HepG2 (cell line): Measurements from ENCODE around the gene RABL2A. TPM values are rescaled to one million over a fixed set of nuclear protein-coding genes. Genes with fewer than 3 reads are reported as not detected.
"Not testable (repeated sequence)": the region's sequence is repeated elsewhere in the genome, so short reads cannot be mapped to it uniquely, and the experiment has no call there.

Experiments used
- CBFB ChIP-seq: sonication (generic); formaldehyde crosslinking; IDR thresholded peaks from 2 replicates; pipeline ENCODE4 v1.4.0; 2020; ENCODE audit warnings: missing genetic modification reagents
- CENPT ChIP-seq: sonication (generic); formaldehyde crosslinking; IDR thresholded peaks from 2 replicates; pipeline ENCODE4 v1.8.0; 2022; ENCODE audit warnings: low read depth, mild to moderate bottlenecking, moderate library complexity, missing genetic modification reagents
- DR1 ChIP-seq: sonication (generic); formaldehyde crosslinking; IDR thresholded peaks from 2 replicates; pipeline ENCODE4 v1.8.0; 2021; ENCODE audit warnings: mild to moderate bottlenecking, missing genetic modification reagents, inconsistent platforms
- FOSL2 ChIP-seq: sonication (generic); formaldehyde crosslinking; IDR thresholded peaks from 2 replicates; pipeline ENCODE4 v1.4.0; 2020; ENCODE audit warnings: missing genetic modification reagents
- FOXC1 ChIP-seq: sonication (generic); formaldehyde crosslinking; IDR thresholded peaks from 2 replicates; pipeline ENCODE4 v1.8.0; 2022; ENCODE audit warnings: mild to moderate bottlenecking, missing genetic modification reagents, borderline replicate concordance
- FOXO1 ChIP-seq: sonication (generic); formaldehyde crosslinking; IDR thresholded peaks from 2 replicates; pipeline ENCODE4 v1.4.0; 2020; ENCODE audit warnings: missing genetic modification reagents
- KDM3A ChIP-seq: IDR thresholded peaks from 2 replicates; pipeline ENCODE4 v1.6.1; 2018; ENCODE audit warnings: low read depth, missing compliant biosample characterization
- MEF2D ChIP-seq: sonication (generic); formaldehyde crosslinking; IDR thresholded peaks from 2 replicates; pipeline ENCODE4 v1.5.1; 2020; ENCODE audit warnings: mild to moderate bottlenecking, missing genetic modification reagents
- MIXL1 ChIP-seq: IDR thresholded peaks from 2 replicates; pipeline ENCODE4 v1.6.1; 2016
- NPAS2 ChIP-seq: sonication (generic); formaldehyde crosslinking; IDR thresholded peaks from 2 replicates; pipeline ENCODE4 v1.8.0; 2022; ENCODE audit warnings: mild to moderate bottlenecking, missing genetic modification reagents, borderline replicate concordance
- NR2F6 ChIP-seq, 2 experiments: IDR thresholded peaks; 2 replicates each; pipeline ENCODE4 v1.6.1; 2016; ENCODE audit warnings: antibody characterized with exemption in 1 of 2, mild to moderate bottlenecking in 1 of 2
- PITX1 ChIP-seq: sonication (generic); formaldehyde crosslinking; IDR thresholded peaks from 2 replicates; pipeline ENCODE4 v1.5.1; 2020; ENCODE audit warnings: mild to moderate bottlenecking, missing genetic modification reagents
- PRDM10 ChIP-seq: sonication (generic); formaldehyde crosslinking; IDR thresholded peaks from 2 replicates; pipeline ENCODE4 v1.4.0; 2020; ENCODE audit warnings: low read depth, missing genetic modification reagents
- PRPF4 ChIP-seq: fragments of 200-400 bp; formaldehyde crosslinking; IDR thresholded peaks from 2 replicates; pipeline ENCODE4 v1.6.1; 2016; ENCODE audit warnings: low read length, low read depth; ENCODE audit not compliant: poor library complexity, severe bottlenecking
- STAT5B ChIP-seq: sonication (generic); formaldehyde crosslinking; IDR thresholded peaks from 2 replicates; pipeline ENCODE4 v1.4.0; 2020; ENCODE audit warnings: missing genetic modification reagents
- TBX3 ChIP-seq: fragments of 450-650 bp; IDR thresholded peaks from 2 replicates; pipeline ENCODE4 v1.6.1; 2017; ENCODE audit warnings: antibody characterized with exemption, mild to moderate bottlenecking, inconsistent platforms, borderline replicate concordance
- TGIF2 ChIP-seq: IDR thresholded peaks from 2 replicates; pipeline ENCODE4 v1.6.1; 2016; ENCODE audit warnings: control low read depth, missing compliant biosample characterization
- THRA ChIP-seq: sonication (generic); formaldehyde crosslinking; IDR thresholded peaks from 2 replicates; pipeline ENCODE4 v1.4.0; 2020; ENCODE audit warnings: missing genetic modification reagents, borderline replicate concordance
- ZNF264 ChIP-seq: sonication (generic); formaldehyde crosslinking; IDR thresholded peaks from 2 replicates; pipeline ENCODE4 v1.4.0; 2020; ENCODE audit warnings: missing genetic modification reagents
- ZNF362 ChIP-seq: sonication (generic); formaldehyde crosslinking; IDR thresholded peaks from 2 replicates; pipeline ENCODE4 v1.4.0; 2020; ENCODE audit warnings: missing genetic modification reagents, mild to moderate bottlenecking, borderline replicate concordance
- ZNF607 ChIP-seq: sonication (generic); formaldehyde crosslinking; IDR thresholded peaks from 2 replicates; pipeline ENCODE4 v1.5.1; 2020; ENCODE audit warnings: missing genetic modification reagents, mild to moderate bottlenecking, borderline replicate concordance
- ZNF740 ChIP-seq: sonication (generic); formaldehyde crosslinking; IDR thresholded peaks from 2 replicates; pipeline ENCODE4 v1.4.0; 2020; ENCODE audit warnings: missing genetic modification reagents
- ZNF768 ChIP-seq: sonication (generic); formaldehyde crosslinking; IDR thresholded peaks from 2 replicates; pipeline ENCODE4 v1.4.0; 2020; ENCODE audit warnings: missing genetic modification reagents
- ZNF780A ChIP-seq: sonication (generic); formaldehyde crosslinking; IDR thresholded peaks from 2 replicates; pipeline ENCODE4 v1.8.0; 2022; ENCODE audit warnings: mild to moderate bottlenecking, missing genetic modification reagents, moderate library complexity
- ZNF788 ChIP-seq: sonication (generic); formaldehyde crosslinking; IDR thresholded peaks from 2 replicates; pipeline ENCODE4 v1.5.0; 2020; ENCODE audit warnings: mild to moderate bottlenecking, missing genetic modification reagents, borderline replicate concordance
- polyA plus RNA-seq, 8 experiments: library from polyadenylated mRNA; depleted of rRNA in 3 of 8; stranded (reverse) in 7 of 8; unstranded in 1 of 8; fragments of >200 nt; fragmentation: Illumina TruSeq in 4 of 8; extraction: Trizol in 4 of 8; gene quantifications; 2 replicates each; pipeline versions ENCODE4 v1.2.1 to v1.2.3, GENCODE V29; 2011 to 2016; ENCODE audit warnings: low read depth in 4 of 8, missing spikeins in 1 of 8, mixed read lengths in 1 of 8; ENCODE audit not compliant: insufficient read depth in 1 of 8
- total RNA-seq, 5 experiments: library from RNA; depleted of rRNA; stranded (reverse); fragments of >200 nt; fragmentation: Illumina TruSeq; extraction: Trizol; gene quantifications; 2 replicates each; pipeline ENCODE4 v1.2.3, GENCODE V29; 2016; ENCODE audit warnings: low read depth in 1 of 5

Gene RABL2A
- total and polyA plus RNA-seq, 2 of the 13 experiments (the other 11 are each of a cell fraction or from before 2014, with no cell fraction given), result 9.6 to 13.4 TPM

GRCh38 chr2:113604085-113604477, 23.0 kb upstream of the RABL2A start (continued):
- TF ChIP-seq ZNF768 (CRISPR knock-in tag) (peak; percentile 82; the same call in 1 of the 2 replicates), NR2F6 (CRISPR knock-in tag; IDR thresholded peaks at IDR 0.05) (peak; percentile 57), NPAS2 (0 out of 2 replicates have a peak, but pooled peaks have one; percentile 36), TGIF2 (CRISPR knock-in tag) (peak; percentile 36; the same call in 1 of the 2 replicates), FOXO1 (CRISPR knock-in tag) (peak; percentile 86), ZNF607 (CRISPR knock-in tag) (peak; percentile 76; the same call in 1 of the 2 replicates), PITX1 (peak; percentile 75; the same call in 1 of the 2 replicates), MEF2D (CRISPR knock-in tag) (0 out of 2 replicates have a peak, but pooled peaks have one; percentile 76), PRDM10 (0 out of 2 replicates have a peak, but pooled peaks have one; percentile 21), KDM3A (CRISPR knock-in tag) (peak; percentile 88; the same call in 1 of the 2 replicates), ZNF264 (CRISPR knock-in tag) (peak; percentile 69), DR1 (CRISPR knock-in tag) (peak; percentile 75), ZNF362 (CRISPR knock-in tag) (0 out of 2 replicates have a peak, but pooled peaks have one; percentile 59), FOSL2 (peak; percentile 70), TBX3 (peak; percentile 61; the same call in 1 of the 2 replicates), MIXL1 (CRISPR knock-in tag) (peak; percentile 60; the same call in 1 of the 2 replicates), STAT5B (CRISPR knock-in tag) (peak; percentile 63), THRA (CRISPR knock-in tag) (peak; percentile 80), ZNF788 (CRISPR knock-in tag) (peak; percentile 95; the same call in 1 of the 2 replicates), CENPT (CRISPR knock-in tag) (0 out of 2 replicates have a peak, but pooled peaks have one; percentile 46), ZNF740 (CRISPR knock-in tag) (peak; percentile 67; the same call in 1 of the 2 replicates), FOXC1 (CRISPR knock-in tag) (peak; percentile 69; the same call in 1 of the 2 replicates), CBFB (CRISPR knock-in tag) (peak; percentile 83), ZNF780A (CRISPR knock-in tag) (peak; percentile 83; the same call in 1 of the 2 replicates), PRPF4 (peak; percentile 98)
- TF ChIP-seq NR2F6 (IDR thresholded peaks at IDR 0.05), result not testable (repeated sequence)
